Activated T-cell treated with anti-CD3 and anti-CD28 coated beads, Interleukin-2, amount 50 U/mL, for 48 hours (primary cell): ENCODE data around the gene CPNE9.
"Not testable (repeated sequence)": the region's sequence is repeated elsewhere in the genome, so short reads cannot be mapped to it uniquely, and the experiment has no call there.

Experiments
- DNase-seq, 2 experiments: peaks; one replicate each; pipeline ENCODE4 v3.0.0-alpha.2; 2020

CPNE9 gene

DNA sequence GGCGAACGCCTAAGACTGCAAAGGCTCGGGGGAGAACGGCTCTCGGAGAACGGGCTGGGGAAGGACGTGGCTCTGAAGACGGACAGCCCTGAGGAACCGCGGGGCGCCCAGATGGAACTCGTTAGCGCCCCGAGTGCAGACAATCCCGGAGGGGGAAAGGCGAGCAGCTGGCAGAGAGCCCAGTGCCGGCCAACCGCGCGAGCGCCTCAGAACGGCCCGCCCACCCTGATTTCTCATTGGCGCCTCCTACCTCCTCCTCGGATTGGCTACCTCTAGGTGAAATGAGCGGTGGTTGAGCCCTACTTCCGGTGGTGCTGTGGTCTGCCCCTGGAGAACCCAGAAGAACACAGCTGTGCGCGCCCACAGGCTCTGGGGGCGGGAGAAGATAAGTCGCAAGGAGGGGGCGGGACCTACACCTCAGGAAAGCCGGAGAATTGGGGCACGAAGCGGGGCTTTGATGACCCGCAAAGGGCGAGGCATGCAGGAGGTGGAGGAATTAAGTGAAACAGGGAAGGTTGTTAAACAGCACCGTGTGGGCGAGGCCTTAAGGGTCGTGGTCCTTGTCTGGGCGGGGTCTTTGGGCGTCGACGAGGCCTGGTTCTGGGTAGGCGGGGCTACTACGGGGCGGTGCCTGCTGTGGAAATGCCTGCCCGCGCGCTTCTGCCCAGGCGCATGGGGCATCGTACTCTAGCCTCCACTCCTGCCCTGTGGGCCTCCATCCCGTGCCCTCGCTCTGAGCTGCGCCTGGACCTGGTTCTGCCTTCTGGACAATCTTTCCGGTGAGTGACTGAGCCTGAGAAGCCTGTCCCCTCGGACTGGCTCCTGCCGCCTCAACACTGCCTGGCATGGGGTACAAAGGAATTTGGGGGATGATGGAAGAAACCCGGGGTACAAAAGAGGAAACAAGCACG is 46.3 kb downstream of the CPNE9 start, which contains the start of gene OGG1:
Gene OGG1 (plus strand): TSS at position 308 of the 911 bp plus-strand sequence. CDS start 335 bp downstream, at position 643.
- DNase-seq = peak; percentile 97 to 98

GRCh38 chr3:9750556-9751411 is 47.2 kb downstream of the CPNE9 start:
- DNase-seq = peak in 1 of 2 experiments; percentile 44

GRCh38 chr3:9754678-9755077 is 51.0 kb downstream of the CPNE9 start:
- no peak for DNase-seq

- DNase-seq = no peak
These were observed 53.8 kb downstream of the CPNE9 start for GRCh38 chr3:9757427-9757826.

DNA sequence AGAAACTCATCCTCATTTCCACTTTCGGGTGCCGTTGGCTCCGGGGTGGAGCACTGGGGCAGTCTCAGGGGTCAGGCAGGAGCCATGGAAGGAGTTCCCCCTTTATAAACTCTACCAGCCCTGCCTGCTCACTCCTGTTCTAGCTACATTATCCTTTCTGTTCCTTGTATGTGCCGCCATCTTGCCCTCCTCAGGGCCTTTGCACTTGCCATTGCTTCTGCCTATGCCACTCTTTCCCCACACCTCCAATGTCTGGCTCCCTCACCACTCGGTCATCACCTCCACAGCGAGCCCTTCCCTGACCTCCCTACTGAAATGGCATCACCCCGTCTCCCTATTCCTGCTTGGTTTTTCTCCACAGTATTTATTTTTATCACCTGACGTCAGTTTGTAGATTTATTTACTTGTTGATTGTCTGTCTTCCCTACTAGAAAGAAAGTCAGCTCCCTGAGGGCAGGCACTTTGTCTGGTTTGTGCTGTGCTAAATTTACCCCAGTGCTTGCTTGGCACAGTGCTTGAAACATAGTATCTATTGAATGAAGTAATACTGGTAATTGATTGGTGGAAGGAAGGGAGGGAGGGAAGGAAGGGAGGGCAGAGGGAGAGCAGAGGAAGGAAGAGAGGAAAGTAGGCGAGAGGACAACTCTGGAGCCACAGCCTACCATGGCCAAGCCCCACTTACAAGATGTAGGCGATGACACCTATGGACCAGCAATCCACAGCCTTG is 57.3 kb downstream of the CPNE9 start:
- DNase-seq = no peak

GRCh38 chr3:9761919-9762318 is 58.3 kb downstream of the CPNE9 start:
- no peak for DNase-seq

GRCh38 chr3:9762871-9763270 is 59.2 kb downstream of the CPNE9 start:
- no peak for DNase-seq

- no peak for DNase-seq
These were observed 62.2 kb downstream of the CPNE9 start for GRCh38 chr3:9765865-9766264.

DNA sequence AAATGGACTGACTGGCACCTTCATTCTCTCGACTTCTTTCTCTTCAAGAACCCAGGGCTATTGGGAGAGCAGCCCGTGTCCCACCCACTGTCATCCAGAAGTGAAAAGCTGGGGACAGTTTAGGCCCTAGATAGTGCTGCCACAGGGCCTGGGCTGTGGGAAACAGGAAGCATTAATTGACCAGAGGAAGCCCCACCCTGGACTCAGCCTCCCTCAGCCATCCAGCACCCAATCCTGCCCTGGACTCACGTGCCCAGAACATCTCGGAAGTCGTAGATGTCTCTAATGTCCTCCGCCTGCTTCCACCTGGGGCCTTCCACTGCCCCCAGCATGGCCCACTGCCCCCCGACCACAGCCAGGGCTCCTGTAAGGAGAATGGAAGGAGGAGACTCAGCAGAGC is 63.8 kb downstream of the CPNE9 start:
- no peak for DNase-seq

GRCh38 chr3:9768141-9768775 is 64.6 kb downstream of the CPNE9 start:
- DNase-seq = no peak

- no peak for DNase-seq
These were observed 65.4 kb downstream of the CPNE9 start for GRCh38 chr3:9769012-9769411.

GRCh38 chr3:9769426-9770275 is 66.0 kb downstream of the CPNE9 start, which contains the start of gene CAMK1:
Gene CAMK1, minus strand, starts transcription at chr3:9769947. Its CDS starts 2,198 bp downstream, at chr3:9767749.
- DNase-seq = peak; percentile 76 to 84

- no peak for DNase-seq
These were observed 66.7 kb downstream of the CPNE9 start for GRCh38 chr3:9770276-9770812.

GRCh38 chr3:9771007-9771406 is 67.4 kb downstream of the CPNE9 start:
- DNase-seq = not testable (repeated sequence)

GRCh38 chr3:9776896-9777693 is 73.5 kb downstream of the CPNE9 start:
- peak; percentile 38 to 40 for DNase-seq

DNA sequence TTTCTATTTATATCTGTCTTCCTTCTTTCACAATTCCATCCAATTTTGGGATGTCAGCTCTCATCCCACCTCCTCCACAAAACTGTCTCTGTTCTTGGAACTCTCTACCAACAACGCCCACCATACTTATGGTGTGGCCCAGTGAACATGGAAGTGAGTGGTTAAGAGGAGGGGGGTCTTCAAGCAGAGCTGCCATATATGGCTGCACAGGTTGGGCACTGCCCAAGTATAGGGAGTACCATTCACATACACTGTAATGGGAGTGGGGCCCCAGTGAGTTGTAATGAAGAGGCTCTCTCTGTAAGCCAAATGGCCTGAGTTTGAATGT is 74.0 kb downstream of the CPNE9 start:
- peak; percentile 45 to 61 for DNase-seq

DNA sequence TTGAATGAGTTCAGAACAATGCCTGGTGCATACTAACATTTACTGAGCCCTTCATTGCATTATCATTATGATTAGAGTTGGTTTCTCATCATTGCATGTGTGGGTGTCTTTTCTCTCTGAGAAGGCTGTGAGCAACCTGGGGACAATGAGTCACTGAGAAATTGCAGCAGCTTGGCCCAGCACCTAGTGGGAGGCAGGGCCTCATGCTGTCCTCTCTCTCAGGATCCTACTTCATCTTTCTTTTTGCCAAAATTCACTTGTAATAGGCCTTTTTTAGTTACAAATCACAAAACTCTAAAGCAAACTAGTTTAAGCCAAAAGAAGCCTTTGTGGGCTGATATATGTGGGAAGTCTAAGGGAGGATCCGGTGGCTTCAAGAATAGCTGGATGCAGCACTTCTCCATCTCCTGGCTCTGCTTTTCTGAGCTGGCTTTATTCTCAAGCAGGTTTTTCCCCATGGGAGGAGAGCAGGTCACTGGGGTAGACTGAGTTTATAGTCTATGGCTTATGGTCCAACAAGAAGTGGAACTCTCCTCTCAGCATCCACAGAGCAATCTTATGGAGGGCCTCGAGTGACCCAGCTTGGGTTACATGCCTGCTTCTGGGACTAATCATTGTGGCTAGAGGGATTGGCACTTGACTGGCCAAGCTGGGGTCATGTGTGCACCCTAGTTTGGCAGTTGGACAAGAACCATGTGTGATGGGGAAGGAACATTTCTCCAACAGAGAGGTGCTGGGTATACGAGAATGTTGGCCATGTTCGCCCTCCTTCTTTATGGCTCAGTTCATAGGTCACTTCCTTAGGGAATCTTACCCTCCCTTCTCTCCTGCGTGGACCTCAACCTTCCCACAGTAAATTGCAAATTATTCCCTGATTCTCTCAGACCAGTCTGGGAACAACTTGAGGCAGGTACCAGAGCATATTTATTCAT is 74.8 kb downstream of the CPNE9 start:
- peak; percentile 64 to 78 for DNase-seq

- peak; percentile 44 to 49 for DNase-seq
These were observed 75.5 kb downstream of the CPNE9 start for GRCh38 chr3:9779075-9779593.
